NCI-H2029 treated with DMSO at 0.1 percent for 48 hours (cell line): ENCODE measurements around the gene PPP1R3G.

Experiments
- DNase-seq: peaks from one replicate; lab custom pipeline; 2025; lab: John Stamatoyannopoulos, UW

PPP1R3G gene

DNA sequence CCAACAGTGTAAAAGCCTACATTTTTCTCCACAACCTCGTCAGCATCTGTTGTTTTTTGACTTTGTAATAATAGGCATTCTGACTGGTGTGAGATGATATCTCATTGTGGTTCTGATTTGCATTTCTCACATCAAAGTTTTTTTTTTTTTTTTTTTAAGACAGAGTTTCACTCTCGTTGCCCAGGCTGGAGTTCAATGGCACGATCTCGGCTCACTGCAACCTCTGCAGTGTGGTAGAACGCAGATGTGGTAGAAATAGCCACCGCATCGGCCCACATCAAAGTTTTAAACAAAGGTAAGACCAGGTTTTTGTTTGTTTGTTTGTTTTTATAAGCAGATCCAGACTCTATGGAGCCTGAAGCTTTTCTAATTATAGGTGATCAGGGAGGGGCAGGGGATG, 12.7 kb upstream of the PPP1R3G start:
- DNase-seq = no peak

DNA sequence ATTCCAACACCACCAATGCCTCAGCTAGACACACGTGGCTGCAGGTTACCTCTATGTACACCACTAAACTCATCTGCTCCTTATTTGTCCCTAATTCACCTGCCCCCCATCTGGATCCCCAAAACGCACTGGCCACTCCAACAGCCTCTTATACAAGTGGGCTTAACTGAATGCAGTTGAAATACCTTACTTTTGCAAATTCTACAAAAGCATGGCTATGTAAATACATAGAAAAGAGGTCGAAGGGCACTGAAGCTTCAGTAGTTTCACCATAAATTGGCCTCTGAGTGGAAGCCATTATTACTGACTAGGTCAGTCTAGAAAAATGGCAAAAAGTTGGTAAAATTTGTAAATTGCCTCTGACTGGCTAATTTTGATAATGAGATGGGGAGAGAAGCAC, 11.1 kb upstream of the PPP1R3G start:
- no peak for DNase-seq

DNA sequence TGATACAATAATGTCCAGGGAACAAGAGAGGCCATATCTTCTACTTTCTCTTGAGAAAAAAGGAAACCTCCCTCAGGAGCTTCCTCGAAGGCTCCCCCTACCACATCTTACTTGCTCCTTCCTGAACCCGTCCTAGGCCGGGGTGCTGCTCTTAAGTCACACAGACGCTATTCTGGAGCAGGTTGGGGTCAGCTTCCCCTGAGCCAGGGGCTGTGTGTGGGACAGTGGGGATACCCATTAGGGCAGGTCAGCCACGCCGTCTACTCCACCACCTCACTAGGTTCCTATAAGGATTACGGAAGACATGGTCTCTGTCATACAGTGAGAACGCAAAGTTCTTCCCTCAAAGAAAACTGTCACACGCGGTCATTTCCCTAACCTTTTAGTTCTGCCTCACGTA, 8.2 kb upstream of the PPP1R3G start:
- DNase-seq = no peak

DNA sequence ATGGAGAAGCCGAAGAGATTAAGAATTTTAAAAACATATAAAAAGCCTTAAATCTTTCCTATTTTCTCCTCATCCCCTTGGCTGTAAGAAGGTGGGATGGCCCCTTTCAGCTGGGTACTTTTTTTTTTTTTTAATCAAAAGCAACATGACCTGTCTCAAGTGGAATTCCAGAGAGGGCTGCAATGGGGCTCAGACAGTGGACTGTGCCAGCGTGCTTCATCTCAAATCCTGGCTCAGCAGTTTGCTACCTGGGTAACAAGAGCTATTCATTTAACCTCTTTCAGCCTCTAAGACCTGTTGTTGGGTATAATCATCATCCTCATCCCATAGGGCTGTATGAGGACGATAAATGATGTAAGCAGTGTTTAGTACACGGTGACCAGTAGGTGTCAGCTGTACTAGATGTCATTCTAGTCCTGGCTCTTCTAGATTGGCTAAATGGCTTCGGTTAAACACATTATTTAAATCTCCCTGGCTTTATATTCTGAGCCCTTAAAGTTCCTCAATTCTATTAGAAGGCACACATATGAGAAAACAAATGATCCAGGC, 6.9 kb upstream of the PPP1R3G start:
- DNase-seq = no peak

DNA sequence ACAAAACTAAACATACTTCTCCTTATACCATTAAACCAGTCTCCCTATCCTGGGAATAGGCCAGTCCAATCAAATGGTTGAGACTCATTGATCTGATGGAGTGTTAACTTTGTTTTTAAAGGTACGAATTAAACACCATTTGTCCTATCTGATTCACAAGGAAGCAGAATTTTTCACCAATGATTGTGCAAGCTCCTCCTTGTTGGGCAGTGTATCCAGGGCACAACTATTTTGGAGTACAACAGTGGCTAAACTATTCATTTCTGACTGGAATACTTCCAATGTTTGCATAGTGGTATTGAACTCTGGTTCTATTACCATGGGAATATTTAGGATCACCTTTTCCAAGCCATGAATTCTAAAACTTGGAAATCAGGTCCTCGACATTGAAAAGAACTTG, 5.4 kb upstream of the PPP1R3G start:
- no peak for DNase-seq

DNA sequence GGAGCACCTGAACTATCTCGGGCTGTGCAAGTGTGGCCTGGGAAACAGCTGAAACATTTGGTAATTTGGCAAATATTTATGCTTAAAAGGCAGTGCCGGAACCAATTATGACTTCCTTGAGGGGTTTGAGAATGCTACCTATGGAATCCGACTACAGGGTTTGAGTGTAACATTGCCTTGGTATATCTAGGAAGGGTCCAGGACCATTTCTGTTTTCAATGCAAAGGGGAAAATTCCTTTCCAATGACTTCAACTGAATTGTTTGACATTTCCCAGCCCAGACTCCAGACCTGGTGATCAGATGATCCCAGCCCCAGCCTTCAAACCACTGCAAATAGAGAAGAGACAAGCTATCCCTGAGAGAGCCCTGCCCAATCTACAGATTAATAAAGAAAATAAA, 4.6 kb upstream of the PPP1R3G start:
- no peak for DNase-seq

DNA sequence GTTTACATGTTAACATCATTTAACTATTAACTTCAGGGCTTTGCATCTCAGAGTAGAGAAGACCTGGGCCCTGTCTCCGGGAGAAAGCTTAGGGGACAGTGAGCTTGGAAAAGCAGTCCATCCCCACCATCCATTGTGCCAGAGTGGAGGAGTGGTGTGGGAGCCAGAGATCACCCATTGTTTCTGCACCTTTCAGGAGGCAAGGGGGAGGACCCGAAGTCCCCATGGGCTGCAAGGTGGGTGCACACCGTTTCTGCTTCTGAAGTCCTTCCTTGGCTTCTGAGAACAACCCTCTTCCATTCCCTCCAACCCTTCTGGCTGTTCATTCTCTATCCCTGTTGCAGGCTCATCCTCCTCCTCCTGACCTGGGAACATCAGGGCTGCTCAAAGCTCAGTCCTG, 4.0 kb upstream of the PPP1R3G start:
- DNase-seq = no peak

DNA sequence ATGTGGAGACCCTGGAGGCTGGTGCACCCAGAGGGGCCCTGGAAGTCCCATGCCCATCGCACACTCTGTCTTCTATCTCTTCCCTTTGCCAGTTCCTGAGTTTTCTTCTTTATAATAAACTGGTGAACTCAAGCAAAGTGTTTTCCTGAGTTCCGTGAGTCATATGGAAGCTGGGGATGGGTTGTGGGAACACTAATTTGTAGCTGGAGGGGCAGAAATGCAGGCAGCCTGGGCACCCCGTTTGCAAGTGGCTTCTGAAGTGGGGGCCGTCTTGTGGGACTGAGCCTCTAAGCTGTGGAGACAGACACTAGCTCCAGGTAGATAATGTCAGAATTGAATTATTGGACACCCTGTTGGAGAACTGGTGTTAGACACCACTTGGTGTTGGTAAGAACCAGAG, 3.2 kb upstream of the PPP1R3G start:
- DNase-seq = no peak

DNA sequence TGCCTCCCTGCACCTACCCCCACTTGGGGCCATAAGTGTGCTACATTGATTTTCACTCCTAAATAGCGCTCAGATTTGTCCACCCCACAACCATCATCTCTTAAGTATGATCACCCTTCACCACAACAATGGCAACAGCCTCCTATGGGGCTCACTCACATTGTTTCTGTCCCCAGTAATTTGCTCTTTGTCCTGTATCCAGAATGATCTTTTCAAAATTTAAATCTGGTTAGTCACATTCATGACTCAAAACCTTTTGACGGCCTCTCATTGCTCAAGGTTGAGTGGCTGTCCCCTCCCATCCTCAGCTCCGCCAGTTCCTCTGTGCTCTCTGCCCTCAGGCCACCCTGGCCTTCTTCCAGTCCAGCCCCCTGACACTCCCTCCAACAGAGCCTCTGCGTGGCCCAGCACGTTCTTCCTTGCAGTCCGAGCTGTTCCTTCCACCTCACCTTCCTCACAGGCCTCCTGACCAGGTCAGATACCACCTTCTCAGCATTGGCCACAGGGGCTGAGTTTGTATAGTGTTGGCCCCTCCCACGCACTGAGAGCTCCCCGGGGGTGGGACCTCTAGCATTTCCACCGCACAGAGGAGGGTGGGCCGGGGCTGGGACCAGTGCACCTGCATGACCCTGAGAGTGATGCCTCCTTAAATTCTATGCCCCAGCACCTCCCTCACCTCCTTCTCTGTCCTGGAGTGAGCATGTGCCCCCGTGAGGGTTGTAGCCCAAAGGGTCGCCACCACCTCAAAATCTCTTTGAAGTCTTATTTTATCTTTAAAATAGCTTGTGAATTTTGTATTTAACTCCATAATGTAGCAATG, 2.4 kb upstream of the PPP1R3G start:
- no peak for DNase-seq

DNA sequence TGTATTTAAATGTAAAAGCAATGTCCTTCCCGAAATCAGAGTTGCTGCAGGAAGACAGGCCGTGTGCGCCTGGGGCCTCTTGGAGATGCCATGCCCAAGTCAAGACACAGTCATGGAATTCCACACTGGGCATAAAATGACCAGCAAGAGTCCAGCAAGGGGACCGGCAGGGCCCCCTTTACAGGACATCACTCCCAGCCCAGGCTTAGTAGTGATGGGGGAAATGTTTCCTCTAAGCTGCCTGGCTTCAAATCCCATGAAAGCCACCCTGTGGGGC, 1.9 kb upstream of the PPP1R3G start:
- no peak for DNase-seq

DNA sequence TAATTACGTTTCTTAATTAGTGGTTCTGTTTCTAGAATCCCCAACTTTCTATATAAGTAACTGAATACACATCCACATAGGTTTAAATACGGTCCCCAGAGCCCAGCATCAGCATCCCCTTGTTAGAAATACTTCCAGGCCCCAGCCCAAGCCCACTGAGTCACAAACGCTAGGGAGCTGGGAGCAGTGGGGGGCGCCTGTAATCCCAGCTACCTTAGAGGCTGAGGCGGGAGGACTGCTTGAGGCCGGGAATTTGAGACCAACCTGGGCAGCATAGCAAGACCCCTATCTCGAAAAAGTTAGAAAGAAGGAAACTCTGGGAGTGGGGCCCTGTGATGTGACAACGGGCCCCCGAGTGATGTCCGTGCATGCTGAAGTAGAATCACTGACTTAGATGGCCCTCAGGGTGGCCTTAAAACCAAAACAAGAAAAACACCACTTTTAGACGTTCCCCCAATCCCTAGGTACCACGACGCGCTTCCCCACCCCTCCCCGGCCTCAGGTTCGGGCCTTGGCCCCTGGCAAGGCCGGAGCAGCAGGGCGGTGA, 1.3 kb upstream of the PPP1R3G start:
- no peak for DNase-seq

DNA sequence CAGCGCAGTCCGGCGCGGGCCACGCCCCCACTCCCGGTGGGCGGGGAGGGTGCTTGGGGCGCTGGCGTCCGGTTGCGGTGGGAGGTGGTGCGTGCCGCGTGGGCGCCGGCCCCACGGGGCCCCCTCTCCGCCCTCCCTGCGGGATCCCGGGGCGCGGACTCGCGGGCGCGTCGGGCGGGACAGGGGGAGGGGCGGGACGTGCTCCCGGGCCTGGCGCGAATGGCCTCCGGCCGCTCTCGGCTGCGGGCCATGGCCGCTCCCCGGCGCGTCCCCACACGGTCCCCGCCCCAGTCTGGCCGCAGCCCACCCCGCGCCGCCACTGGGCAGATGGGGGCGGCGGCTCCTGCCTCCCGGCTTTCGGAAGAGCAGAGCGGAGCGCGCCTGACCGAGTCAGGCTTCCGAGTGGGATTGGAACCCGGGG, 771 bp upstream of the PPP1R3G start:
- no peak for DNase-seq

DNA sequence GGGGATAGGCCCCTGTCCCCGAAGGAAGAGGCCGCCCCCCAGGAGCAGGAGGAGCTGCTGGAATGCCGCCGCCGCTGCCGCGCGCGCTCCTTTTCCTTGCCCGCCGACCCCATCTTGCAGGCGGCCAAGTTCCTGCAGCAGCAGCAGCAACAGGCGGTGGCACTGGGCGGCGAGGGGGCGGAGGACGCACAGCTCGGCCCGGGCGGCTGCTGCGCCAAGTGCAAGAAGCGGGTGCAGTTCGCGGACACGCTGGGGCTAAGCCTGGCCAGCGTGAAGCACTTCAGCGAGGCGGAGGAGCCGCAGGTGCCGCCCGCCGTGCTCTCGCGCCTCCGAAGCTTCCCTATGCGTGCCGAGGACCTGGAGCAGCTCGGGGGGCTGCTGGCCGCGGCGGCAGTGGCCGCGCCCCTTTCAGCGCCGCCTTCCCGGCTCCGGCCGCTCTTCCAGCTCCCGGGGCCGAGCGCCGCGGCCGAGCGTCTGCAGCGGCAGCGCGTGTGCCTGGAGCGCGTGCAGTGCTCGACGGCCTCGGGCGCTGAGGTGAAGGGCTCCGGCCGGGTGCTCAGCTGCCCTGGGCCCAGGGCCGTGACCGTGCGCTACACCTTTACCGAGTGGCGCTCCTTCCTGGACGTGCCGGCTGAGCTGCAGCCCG, 630 bp downstream of the PPP1R3G start:
- DNase-seq = no peak

DNA sequence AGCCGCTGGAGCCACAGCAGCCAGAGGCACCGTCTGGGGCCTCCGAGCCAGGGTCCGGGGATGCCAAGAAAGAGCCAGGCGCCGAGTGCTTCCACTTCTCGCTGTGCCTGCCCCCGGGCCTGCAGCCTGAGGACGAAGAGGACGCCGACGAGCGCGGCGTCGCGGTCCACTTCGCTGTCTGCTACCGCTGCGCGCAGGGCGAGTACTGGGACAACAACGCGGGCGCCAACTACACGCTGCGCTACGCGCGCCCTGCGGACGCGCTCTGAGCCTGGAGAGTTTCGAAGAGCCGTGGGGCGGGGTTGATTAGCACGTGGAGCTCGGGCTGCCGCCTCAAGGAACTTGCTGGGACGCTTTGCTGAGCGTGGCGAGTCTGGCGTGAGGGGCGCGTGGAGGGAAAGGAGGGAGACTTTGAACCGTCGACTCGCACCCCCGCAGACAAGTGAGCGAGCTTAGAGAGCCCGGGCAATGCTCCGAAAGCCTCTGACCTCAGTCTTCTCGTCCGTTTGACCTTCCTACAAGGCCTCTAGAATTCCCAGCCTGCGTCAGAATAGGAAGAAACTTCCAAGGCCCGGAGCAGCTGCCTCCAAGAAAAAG, 1.3 kb downstream of the PPP1R3G start:
- DNase-seq = no peak

DNA sequence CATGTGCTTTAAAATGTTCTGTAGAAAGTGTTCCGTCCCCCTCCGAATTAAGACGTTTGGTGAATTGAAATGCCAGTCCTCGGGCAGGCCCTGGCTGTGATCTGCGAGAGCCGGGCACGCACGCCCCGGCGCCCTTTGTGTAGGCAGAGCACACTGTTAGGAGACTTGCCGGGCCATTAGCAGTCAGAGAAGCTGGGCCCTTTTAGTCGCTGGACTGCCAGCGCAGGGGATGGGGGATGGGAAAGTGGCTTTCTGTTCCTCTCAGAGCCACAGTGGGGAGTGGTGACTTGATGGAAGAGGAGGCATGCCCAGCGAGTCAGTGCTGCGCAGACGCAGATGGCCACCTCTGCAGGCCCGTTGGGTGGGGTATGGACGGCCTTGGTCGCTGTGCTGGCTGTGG, 2.2 kb downstream of the PPP1R3G start:
- no peak for DNase-seq

DNA sequence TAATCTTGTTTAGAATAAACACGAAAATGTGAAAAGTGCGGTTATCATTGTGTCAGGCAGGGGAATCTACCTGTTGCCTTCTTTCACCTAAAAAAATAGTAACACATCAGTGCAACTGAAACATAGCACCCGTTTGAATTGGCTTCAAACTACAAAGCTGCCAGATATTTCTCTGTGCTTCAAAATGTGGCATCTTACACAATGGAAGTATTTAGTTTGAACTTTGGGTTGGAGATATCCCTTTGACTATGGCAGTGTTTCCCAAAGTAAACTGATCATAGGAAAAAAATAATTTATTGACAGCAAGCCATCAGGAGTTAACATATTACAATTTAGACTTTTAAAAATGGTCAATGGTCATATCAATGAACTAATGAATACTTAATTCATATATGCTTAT, 3.6 kb downstream of the PPP1R3G start:
- no peak for DNase-seq

DNA sequence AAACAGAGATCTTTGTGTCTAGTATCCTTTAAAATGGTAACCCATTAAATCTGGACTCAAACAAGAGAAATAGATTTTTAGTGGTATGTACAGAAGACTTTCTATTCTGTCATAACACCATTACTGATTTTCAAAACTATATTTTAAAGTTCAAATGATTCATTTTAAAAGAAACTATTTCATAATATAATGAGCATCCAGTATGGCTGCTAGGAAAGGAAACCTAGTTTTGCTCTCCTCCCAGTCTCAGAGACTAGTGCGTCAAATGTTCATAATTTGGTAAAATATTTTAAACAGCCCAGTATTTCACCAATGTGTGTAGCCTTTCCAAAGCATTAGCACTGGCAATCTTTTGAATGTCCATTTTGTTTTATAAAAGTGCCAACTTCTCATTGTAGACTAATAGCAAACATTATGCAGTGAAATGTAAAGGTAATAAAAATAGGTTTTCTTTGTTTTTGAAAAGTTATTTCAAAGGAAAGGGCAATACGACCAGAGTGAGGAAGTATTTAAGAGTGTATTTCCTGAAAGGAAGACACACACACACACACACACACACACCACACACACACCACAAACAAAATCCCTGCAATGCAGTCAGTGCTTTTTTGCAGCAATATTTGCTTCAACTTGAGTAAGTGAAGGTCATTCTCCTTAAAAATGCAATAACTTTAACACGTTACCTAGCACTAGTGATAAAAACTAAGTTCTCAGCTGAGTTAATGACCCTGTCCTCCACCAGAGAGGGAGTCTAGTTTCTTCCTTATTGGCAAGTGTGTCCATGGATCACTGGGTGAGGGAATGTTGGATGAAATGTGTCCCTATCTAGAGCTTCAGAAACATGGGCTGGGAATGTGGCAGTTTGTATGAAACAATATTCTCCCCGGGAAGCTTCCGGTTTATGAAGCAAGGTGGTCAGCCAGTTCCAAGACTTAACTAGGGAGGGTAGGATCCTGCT, 4.6 kb downstream of the PPP1R3G start:
- no peak for DNase-seq

DNA sequence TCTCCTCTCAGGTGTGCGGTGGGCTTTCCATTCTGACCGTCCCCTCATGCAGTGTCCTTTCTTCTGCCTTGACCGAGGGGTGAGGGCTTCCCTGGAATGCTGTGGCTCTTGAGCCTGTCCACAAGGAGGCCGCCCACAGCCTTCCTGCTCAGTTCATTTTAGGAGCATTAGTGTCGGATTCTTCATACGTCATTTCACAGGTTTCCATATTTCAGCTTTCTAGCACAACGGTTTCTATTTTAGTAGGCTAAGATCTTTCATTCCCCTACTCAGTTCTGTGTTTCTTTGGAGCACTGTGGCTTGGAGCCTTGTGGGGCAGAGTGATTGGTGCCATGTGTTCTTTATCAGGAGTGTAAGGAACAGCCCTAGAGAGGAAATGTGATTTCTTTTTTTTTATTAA, 5.5 kb downstream of the PPP1R3G start:
- DNase-seq = no peak

DNA sequence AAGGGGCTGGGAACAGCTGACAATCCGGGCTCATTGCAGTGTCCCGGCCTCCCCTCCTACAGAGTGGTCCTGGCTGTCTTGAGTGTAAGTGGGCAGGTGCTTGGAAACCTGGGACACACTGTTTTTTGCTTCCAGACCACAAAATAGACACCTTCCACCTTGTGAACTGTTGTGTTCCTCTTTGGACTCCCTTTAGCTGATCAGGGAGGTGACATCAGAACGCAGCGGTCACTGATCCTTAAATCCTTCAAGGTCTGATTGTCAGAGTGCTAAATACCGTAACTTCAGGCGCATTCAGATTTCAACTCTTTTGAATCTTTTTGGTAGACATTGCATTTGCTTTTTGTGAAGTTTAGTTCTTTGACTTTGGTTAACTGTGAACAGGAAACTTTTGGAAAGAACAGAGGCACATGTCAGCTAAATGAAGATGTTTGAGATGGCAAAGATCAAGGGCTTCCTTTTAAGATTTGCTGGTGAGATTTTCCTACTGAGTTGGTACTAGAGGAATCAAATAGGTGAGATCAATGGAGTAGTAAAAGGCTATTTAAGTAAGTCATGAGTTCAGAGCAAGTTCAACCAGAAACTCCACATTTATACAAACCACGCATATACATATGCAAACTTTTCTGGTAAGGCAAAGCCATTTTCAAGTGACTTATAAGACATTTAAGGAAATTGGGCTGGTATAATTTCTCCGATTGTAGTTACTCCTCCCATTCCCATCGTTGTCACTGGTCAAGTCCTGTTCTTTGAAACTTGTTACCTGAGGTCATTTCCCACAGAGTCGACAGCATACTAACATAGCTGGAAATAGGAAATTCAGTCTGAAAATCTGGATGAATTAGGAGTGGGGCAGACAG, 6.3 kb downstream of the PPP1R3G start:
- DNase-seq = no peak

DNA sequence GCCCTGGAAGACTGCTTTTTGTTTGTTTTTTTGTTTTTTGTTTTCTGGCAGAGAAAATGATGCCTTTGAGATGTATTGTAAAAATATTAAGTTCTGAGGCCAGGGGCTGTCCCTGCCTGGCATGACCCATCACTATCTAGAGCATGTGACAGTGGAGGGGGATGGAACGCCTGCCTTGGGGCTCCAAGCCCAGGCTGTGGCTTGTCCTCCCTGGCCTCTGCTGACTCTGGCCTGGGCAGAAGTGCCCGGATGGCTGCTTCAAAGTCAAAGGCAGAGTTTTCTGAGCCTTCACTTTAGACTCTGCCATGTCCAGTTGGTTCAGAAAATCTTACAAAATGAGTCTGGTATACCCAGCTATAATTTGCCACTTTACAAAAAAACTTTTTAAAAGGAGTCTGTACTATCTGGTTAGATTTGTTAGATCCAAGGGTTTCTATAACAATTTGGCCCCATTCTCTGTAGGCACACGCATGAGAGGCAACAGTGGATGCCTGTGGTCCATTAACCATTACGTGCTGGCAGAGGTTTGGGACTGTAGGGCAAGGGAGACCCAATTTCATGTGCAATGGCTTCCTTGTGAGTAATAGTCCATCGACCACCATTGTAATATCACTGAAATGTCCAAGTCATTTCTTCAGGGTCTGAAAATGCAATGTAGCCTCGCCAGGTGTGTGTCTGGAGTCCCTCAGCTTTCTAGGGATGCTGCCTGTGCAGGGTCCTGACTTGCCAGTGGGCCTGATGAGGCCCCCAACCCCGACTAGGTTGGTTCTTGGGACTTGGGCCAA, 8.3 kb downstream of the PPP1R3G start:
- no peak for DNase-seq
